GM12875 (cell line): ENCODE data around the gene NDC80.
"Not testable (repeated sequence)": the region's sequence is repeated elsewhere in the genome, so short reads cannot be mapped to it uniquely, and the experiment has no call there.

ENCODE experiments used
- H3K4me3 ChIP-seq: one replicate; pipeline ENCODE4 v1.5.1; 2011; ENCODE audit warnings: low read depth, low read length, control low read depth
- TF ChIP-seq, protein P1 (sequence below): IDR thresholded peaks from 2 replicates; pipeline ENCODE4 v1.5.1; 2011; ENCODE audit warnings: low read depth, mild to moderate bottlenecking, control low read depth, inconsistent platforms, low read length, moderate library complexity, borderline replicate concordance; ENCODE audit not compliant: insufficient read depth

NDC80 gene

GRCh38 chr18:2540575-2540974, 30.8 kb upstream of the NDC80 start:
- TF ChIP-seq, protein P1, sequence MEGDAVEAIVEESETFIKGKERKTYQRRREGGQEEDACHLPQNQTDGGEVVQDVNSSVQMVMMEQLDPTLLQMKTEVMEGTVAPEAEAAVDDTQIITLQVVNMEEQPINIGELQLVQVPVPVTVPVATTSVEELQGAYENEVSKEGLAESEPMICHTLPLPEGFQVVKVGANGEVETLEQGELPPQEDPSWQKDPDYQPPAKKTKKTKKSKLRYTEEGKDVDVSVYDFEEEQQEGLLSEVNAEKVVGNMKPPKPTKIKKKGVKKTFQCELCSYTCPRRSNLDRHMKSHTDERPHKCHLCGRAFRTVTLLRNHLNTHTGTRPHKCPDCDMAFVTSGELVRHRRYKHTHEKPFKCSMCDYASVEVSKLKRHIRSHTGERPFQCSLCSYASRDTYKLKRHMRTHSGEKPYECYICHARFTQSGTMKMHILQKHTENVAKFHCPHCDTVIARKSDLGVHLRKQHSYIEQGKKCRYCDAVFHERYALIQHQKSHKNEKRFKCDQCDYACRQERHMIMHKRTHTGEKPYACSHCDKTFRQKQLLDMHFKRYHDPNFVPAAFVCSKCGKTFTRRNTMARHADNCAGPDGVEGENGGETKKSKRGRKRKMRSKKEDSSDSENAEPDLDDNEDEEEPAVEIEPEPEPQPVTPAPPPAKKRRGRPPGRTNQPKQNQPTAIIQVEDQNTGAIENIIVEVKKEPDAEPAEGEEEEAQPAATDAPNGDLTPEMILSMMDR: no peak
- H3K4me3 ChIP-seq: no peak overlapping the region

- H3K4me3 ChIP-seq: not testable (repeated sequence)
- TF ChIP-seq, protein P1: peak; percentile 31; the same call in 1 of the 2 replicates
Measured at GRCh38 chr18:2541925-2542563, 29.3 kb upstream of the NDC80 start.

- H3K4me3 ChIP-seq: no peak overlapping the region
Measured at GRCh38 chr18:2545155-2545554, 26.2 kb upstream of the NDC80 start.

DNA sequence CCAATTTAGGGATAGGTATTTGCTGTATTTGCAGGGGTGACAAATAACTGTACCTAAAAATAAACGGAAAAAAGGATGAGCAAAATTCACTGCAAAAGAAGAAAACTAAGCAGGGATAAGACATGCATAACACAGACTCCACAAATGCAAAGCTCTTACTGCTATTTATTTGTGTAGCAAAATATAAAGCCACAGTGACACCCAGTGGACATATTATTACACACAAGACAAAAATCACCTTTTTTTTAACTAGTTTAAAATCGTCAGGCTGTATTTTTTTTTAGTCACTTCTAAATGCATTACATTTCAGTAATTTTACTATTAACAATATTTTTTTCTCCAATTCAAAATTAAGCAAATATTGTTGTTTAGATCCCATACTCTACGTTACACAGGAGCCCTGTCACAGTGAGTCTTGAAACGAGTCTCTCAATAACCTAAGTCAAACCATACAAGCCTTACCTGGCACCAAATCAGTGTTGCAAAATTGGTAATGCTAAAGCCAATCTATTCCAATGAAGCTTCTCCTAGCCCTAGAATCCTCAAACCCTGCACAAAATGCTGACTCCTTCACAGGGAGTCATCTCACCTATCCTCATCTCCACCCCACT, 23.8 kb upstream of the NDC80 start:
- no peak overlapping the region for H3K4me3 ChIP-seq
- TF ChIP-seq, protein P1: no peak

More at GRCh38 chr18:2545155-2545554, 26.2 kb upstream of the NDC80 start:
- TF ChIP-seq, protein P1: no peak

DNA sequence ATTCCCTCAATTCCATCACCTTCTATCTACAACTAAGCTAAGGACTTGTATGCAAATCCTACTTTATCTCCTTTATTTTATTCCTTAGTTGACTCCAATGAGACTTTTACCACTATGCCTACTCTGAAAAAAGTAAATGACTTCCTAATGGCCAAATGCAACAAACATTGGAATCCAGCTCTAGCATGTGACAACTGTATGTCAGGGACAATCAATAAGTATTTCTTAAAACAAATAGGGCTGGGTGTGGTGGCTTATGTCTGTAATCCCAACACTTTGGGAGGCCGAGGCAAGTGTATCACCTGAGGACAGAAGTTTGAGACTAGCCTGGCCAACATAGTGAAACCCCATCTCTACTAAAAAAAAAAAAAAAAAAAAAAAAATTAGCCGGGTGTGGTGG, 21.9 kb upstream of the NDC80 start:
- H3K4me3 ChIP-seq: no peak overlapping the region
- TF ChIP-seq, protein P1: no peak

- TF ChIP-seq, protein P1: no peak
- H3K4me3 ChIP-seq: no peak overlapping the region
Measured at GRCh38 chr18:2551425-2551824, 19.9 kb upstream of the NDC80 start.

GRCh38 chr18:2554696-2555095, 16.7 kb upstream of the NDC80 start:
- no peak overlapping the region for H3K4me3 ChIP-seq
- TF ChIP-seq, protein P1: no peak
